B cell (primary cell): ENCODE results near the gene TNFRSF6B. TPM values are rescaled to one million over a fixed set of nuclear protein-coding genes. Genes with fewer than 3 reads are reported as not detected.

ENCODE experiments used
- ATAC-seq: fragments of 200-7000 bp; cut with Tn5 transposase; one replicate; pipeline ENCODE4 v1.10.0; 2021; ENCODE audit warnings: low read depth, mild to moderate bottlenecking, moderate number of reproducible peaks, moderate library complexity
- CTCF ChIA-PET: fragments of 350-600 bp; sonication (Branson Sonifier 250); formaldehyde crosslinking; loops from one replicate; lab custom pipeline; 2021; ENCODE audit warnings: antibody characterized with exemption, inconsistent platforms; lab: Charles Lee
- POLR2A ChIA-PET: fragments of 350-600 bp; sonication (Branson Sonifier 250); formaldehyde crosslinking; loops from one replicate; lab custom pipeline; 2021; ENCODE audit warnings: antibody characterized with exemption; lab: Charles Lee
- DNase-seq: peaks from one replicate; pipeline ENCODE4 v3.0.0; 2013
- H2AFZ ChIP-seq: 2 replicates; pipeline ENCODE4 v1.6.1; 2012; ENCODE audit warnings: mild to moderate bottlenecking, low read depth, low read length; ENCODE audit not compliant: insufficient read depth, poor library complexity, severe bottlenecking
- H3K27ac ChIP-seq, 2 donors: 1 replicate in 1 of 2; 2 replicates in 1 of 2; pipeline ENCODE4 v1.5.1; 2012 to 2013; ENCODE audit warnings: low read length in 2 of 2, mild to moderate bottlenecking in 2 of 2, moderate library complexity in 1 of 2
- H3K27me3 ChIP-seq, 4 experiments: fragments of 200-600 bp in 1 of 4; sonication (generic) in 1 of 4; replicated peaks in 1 of 4; 1 replicate in 2 of 4; 2 replicates in 2 of 4; pipeline versions ENCODE4 v1.6.1 to v1.7.0; 2013 to 2016; ENCODE audit warnings: low read length in 3 of 4, mild to moderate bottlenecking in 2 of 4, mixed read lengths in 1 of 4, moderate library complexity in 1 of 4; ENCODE audit not compliant: insufficient read depth in 4 of 4, control insufficient read depth in 3 of 4; ENCODE audit errors: control extremely low read depth in 1 of 4
- H3K36me3 ChIP-seq, 2 experiments: replicated peaks in 1 of 2; 1 replicate in 1 of 2; 2 replicates in 1 of 2; pipeline versions ENCODE4 v1.6.1 to v1.7.1; 2013; ENCODE audit warnings: low read length in 1 of 2; ENCODE audit not compliant: insufficient read depth in 2 of 2, control insufficient read depth in 1 of 2; ENCODE audit errors: control extremely low read depth in 1 of 2, extremely low read depth in 1 of 2
- H3K4me1 ChIP-seq, 2 donors: fragments of 200-600 bp in 1 of 2; sonication (generic) in 1 of 2; 1 replicate in 1 of 2; 2 replicates in 1 of 2; pipeline versions ENCODE4 v1.5.1 to v1.6.1; 2013 to 2017; ENCODE audit warnings: low read length in 2 of 2; ENCODE audit not compliant: control insufficient read depth in 2 of 2, insufficient read depth in 2 of 2
- H3K4me2 ChIP-seq: replicated peaks from 2 replicates; pipeline ENCODE3; 2012; ENCODE audit warnings: mild to moderate bottlenecking, low read depth, low read length; ENCODE audit not compliant: poor library complexity, severe bottlenecking
- H3K4me3 ChIP-seq, 5 experiments: fragments of 200-600 bp in 1 of 5; sonication (generic) in 1 of 5; 1 replicate in 3 of 5; 2 replicates in 2 of 5; pipeline versions ENCODE4 v1.5.1 to v1.7.0; 2011 to 2016; ENCODE audit warnings: low read length in 4 of 5, mild to moderate bottlenecking in 4 of 5, low read depth in 2 of 5, control low read depth in 1 of 5, moderate library complexity in 1 of 5; ENCODE audit not compliant: insufficient read depth in 1 of 5; ENCODE audit errors: control extremely low read depth in 1 of 5, extremely low read depth in 1 of 5
- H3K79me2 ChIP-seq: fragments of 200-600 bp; sonication (generic); one replicate; pipeline ENCODE4 v1.6.0; 2016; ENCODE audit warnings: low read length; ENCODE audit not compliant: control insufficient read depth, insufficient read depth
- H3K9ac ChIP-seq: fragments of 200-600 bp; sonication (generic); 2 replicates; pipeline ENCODE4 v1.6.1; 2017; ENCODE audit warnings: mild to moderate bottlenecking, low read length, moderate library complexity
- H3K9me3 ChIP-seq, 3 donors: one replicate each; pipeline versions ENCODE4 v1.6.1 to v1.7.1; 2013; ENCODE audit warnings: low read length in 2 of 3; ENCODE audit not compliant: control insufficient read depth in 2 of 3, insufficient read depth in 1 of 3; ENCODE audit errors: control extremely low read depth in 1 of 3
- H4K20me1 ChIP-seq: 2 replicates; pipeline ENCODE4 v1.6.0; 2012; ENCODE audit warnings: mild to moderate bottlenecking, low read length; ENCODE audit not compliant: insufficient read depth, control insufficient read depth, poor library complexity, severe bottlenecking
- H3K27ac Mint-ChIP-seq: one replicate; pipeline ENCODE4 v1.8.0; 2021; ENCODE audit warnings: mixed read lengths
- H3K27me3 Mint-ChIP-seq: one replicate; pipeline ENCODE4 v1.8.0; 2021; ENCODE audit warnings: mixed read lengths
- H3K4me1 Mint-ChIP-seq: one replicate; pipeline ENCODE4 v1.8.0; 2021; ENCODE audit warnings: mixed read lengths
- H3K4me3 Mint-ChIP-seq: one replicate; pipeline ENCODE4 v1.8.0; 2021; ENCODE audit warnings: mixed read lengths
- H3K9me3 Mint-ChIP-seq: one replicate; pipeline ENCODE4 v1.8.0; 2022; ENCODE audit warnings: mixed read lengths; ENCODE audit not compliant: insufficient read depth
- EZH2 ChIP-seq: IDR thresholded peaks from 2 replicates; pipeline ENCODE4 v1.6.1; 2012; ENCODE audit warnings: borderline replicate concordance, low read depth, mild to moderate bottlenecking, moderate library complexity, low read length; ENCODE audit not compliant: insufficient read depth, poor library complexity, severe bottlenecking
- WGBS: methylation state at CpG from one replicate; pipeline ENCODE4 v1.1.5; 2013; ENCODE audit warnings: missing lambda C conversion rate; ENCODE audit not compliant: insufficient coverage; 5-methylcytosine and 5-hydroxymethylcytosine counted together
- intact Hi-C: fragments of 100-400 bp; cut with micrococcal nuclease; formaldehyde crosslinking; loops from one replicate; pipeline ENCODE4 v1.10.0; 2022
- polyA plus RNA-seq: library from polyadenylated mRNA; depleted of rRNA; stranded (reverse); fragments of >200 nt; gene quantifications from 2 replicates; pipeline ENCODE4 v1.2.3, GENCODE V29; 2012
- total RNA-seq, 2 donors: library from RNA; stranded (reverse); fragments of 120-200 nt in 1 of 2; gene quantifications; 1 replicate in 1 of 2; 2 replicates in 1 of 2; pipeline versions ENCODE4 v1.2.3 to v1.2.4, GENCODE V29; 2013 to 2022
- TF ChIP-seq, protein P1 (sequence below): fragments of 200-600 bp; IDR thresholded peaks from one replicate; pipeline ENCODE4 v1.8.0; 2022; ENCODE audit warnings: antibody characterized with exemption, mild to moderate bottlenecking

The TNFRSF6B gene
- total and polyA plus RNA-seq, 2 donors (not counting 1 experiment from before 2014, with no cell fraction given) = 6.7 TPM; not detected in 1

DNA sequence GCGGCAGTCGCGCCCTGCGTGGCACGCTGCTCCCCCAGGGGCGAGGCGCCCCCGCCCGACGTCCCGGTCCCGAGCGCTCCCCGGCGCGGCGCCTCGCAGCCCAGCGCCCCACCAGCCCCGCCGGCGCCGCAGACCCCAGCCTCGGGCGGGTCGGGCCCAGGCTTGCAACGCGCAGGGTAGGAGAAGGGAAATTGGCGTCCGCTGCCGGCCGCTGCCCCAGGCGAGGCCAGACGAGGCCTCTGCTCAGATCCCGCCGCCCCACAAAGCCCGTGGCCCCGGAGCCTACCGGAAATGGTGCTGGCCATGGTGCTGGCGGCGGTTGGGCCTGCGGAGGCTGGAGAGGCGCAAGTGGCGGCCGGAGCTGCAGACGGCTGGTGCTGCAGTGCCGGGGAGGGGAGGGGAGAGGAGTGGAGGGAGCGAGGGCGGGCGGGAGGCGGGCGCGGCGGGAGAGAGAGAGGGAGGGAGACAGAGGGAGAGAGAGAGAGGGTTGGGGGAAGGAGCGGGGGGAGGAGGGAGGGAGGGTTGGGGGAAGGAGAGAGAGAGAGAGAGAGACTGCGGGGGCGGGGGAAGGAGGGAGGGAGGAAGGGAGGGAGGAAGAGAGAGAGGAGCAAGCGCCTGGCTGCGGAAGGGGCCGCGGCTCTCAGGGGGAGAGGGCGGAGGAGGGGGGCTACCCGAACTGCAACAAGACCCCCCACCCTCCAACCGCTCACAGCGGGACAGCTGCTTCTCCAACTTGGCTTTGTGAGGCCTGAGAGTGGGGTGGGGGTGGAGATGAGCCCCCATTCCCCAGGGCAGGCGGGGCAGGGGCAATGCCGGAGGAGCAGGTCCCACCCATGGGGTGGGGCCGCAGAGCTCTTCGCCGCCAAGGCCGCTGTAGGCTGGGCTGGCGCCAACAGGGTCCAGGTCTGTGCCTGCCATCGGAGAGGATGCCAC lies 43.1 kb upstream of the TNFRSF6B start, which contains the start of gene STMN3:
Gene STMN3, minus strand, starts transcription at position 384 of the 933 bp plus-strand sequence. Its CDS starts 79 bp downstream, at position 305.
- Mint-ChIP-seq H3K9me3 (no peaks in the 10 kb centered on the region), H3K27me3 (no peaks in the 10 kb centered on the region), H3K27ac (no peak within 1 kb of the TSS), H3K4me3 (peak within 1 kb of the TSS; percentile 75), H3K4me1 (peaks cover 18% of the 10 kb centered on the region)
- Histone ChIP-seq H3K9ac (peak within 1 kb of the TSS; percentile 56), H3K27me3 (peaks cover 0 to 31% (median 11%) of the 10 kb centered on the region in 4 experiments), H3K27ac (no peak within 1 kb of the TSS), H4K20me1 (no peaks in the 10 kb centered on the region), H3K79me2 (no peaks in the 10 kb centered on the region), H3K9me3 (peaks cover 0 to 4% (median 0%) of the 10 kb centered on the region in 3 donors), H2AFZ (peak within 1 kb of the TSS; percentile 73), H3K36me3 (no peaks in the 10 kb centered on the region), H3K4me1 (peaks cover 23 to 38% of the 10 kb centered on the region in 2 donors), H3K4me2 (peak within 1 kb of the TSS; percentile 92), H3K4me3 (peak within 1 kb of the TSS in 4 of 5 experiments; percentile 28 to 59 (median 48))
- TF ChIP-seq, protein P1, sequence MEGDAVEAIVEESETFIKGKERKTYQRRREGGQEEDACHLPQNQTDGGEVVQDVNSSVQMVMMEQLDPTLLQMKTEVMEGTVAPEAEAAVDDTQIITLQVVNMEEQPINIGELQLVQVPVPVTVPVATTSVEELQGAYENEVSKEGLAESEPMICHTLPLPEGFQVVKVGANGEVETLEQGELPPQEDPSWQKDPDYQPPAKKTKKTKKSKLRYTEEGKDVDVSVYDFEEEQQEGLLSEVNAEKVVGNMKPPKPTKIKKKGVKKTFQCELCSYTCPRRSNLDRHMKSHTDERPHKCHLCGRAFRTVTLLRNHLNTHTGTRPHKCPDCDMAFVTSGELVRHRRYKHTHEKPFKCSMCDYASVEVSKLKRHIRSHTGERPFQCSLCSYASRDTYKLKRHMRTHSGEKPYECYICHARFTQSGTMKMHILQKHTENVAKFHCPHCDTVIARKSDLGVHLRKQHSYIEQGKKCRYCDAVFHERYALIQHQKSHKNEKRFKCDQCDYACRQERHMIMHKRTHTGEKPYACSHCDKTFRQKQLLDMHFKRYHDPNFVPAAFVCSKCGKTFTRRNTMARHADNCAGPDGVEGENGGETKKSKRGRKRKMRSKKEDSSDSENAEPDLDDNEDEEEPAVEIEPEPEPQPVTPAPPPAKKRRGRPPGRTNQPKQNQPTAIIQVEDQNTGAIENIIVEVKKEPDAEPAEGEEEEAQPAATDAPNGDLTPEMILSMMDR = no peak
- TF ChIP-seq EZH2 = no peak
- CTCF ChIA-PET = interaction anchor here (0.7 kb wide), 1 partner anchor 11 kb away, joined by 5 read pairs; no protein-coding TSS in a partner anchor
- peak; percentile 46 for ATAC-seq
- POLR2A ChIA-PET = interaction anchor here (0.7 kb wide), 3 partner anchors 11 to 114 kb away, joined by 3 to 5 read pairs (median 3); partner anchors contain the start of gene GMEB2
- DNase-seq = peak; percentile 77
- under 1% methylated on average over 46 of the region's 73 CpGs for WGBS
- intact Hi-C loops = no loop called here
